Activated naive CD8-positive, alpha-beta T cell treated with anti-CD3 and anti-CD28 coated beads, Interleukin-2, amount 50 U/mL, for 16 hours (primary cell): ENCODE data around the gene HEATR5A.
"Not testable (repeated sequence)": the region's sequence is repeated elsewhere in the genome, so short reads cannot be mapped to it uniquely, and the experiment has no call there.

Experiments
- DNase-seq: peaks from one replicate; pipeline ENCODE4 v3.0.0-alpha.2; 2020; ENCODE audit warnings: low read depth, low spot score

The HEATR5A gene

DNA sequence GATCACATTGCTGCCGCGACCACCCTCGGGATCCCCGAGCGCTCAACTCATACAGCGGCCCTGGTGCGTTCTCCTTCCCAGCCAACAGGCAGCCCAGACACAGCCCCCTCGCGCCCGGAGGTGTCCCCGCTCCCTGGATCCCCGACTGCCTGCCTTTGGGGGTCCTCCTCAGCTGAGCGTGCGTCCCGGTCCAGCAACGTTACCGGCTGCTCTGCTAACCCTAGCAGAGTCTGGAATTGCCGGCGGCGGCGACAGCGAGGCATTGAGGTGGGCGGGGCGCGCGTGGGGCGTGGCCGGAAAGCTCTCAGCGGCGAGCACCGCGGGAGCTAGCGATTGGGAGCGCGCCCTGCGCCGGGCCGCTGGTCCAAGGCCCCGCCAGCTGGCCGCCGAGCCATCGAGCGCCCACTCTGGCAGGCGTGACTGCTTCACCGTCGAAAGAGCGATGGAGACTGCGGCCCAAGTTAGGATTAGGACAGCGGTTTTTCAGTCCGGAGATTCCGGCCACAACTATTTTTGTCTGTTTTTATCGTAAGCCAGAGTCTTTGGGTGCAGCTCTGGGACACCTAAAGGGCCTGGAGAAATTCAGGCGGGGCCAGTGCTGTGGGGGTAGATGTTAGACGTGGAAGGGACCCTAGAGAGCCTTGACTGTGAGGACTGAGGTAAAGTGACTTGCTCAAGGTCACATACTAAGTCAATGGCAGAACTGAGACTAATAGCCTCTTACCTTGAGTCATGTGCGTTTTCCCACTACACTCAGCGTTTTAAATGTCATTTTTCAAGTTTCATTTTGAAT lies at the start of gene HEATR5A:
Gene HEATR5A, minus strand, starts transcription at position 232 of the 793 bp plus-strand sequence. CDS start 17,575 bp downstream, outside the sequence.
- DNase-seq, result peak; percentile 79

DNA sequence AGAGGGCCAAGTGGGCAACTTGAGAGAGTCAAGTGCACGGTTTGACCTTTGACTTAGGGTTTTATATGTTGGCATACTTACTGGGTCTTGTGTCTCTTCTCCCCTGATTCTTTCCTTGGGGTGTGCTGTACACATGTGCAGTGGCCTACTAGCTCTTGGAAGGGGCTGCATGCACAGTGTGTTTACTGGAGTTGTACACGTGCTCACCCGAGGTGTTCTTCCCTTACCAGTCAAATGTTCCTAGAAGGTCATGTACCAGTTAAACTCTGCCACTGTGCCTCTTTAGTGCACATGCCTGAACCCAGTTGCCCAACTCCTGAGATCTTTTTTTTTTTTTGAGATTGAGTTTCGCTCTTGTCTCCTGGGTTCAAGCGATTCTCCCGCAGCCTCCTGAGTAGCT lies 46.2 kb upstream of the HEATR5A start:
- DNase-seq, result no peak

- DNase-seq, result no peak
Measured at GRCh38 chr14:31465111-31465510, 44.8 kb upstream of the HEATR5A start.

DNA sequence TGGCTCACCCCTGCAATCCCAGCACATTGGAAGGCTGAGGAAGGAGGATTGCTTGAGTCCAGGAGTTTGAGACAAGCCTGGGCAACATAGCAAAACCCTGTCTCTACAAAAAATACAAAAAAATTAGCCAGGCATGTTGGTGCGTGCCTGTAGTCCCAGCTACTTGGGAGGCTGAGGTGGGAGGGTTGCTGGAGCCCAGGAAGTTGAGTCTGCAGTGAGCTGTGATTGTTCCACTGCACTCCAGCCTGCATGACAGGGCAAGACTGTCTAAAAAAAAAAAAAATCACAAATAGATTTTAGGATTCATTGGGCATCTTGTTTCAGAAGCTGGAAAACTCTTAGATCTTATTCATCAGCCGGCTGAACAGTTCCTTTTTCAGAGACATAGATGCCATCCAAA lies 42.1 kb upstream of the HEATR5A start:
- not testable (repeated sequence) for DNase-seq

GRCh38 chr14:31461545-31461944 lies 41.2 kb upstream of the HEATR5A start:
- DNase-seq, result no peak

DNA sequence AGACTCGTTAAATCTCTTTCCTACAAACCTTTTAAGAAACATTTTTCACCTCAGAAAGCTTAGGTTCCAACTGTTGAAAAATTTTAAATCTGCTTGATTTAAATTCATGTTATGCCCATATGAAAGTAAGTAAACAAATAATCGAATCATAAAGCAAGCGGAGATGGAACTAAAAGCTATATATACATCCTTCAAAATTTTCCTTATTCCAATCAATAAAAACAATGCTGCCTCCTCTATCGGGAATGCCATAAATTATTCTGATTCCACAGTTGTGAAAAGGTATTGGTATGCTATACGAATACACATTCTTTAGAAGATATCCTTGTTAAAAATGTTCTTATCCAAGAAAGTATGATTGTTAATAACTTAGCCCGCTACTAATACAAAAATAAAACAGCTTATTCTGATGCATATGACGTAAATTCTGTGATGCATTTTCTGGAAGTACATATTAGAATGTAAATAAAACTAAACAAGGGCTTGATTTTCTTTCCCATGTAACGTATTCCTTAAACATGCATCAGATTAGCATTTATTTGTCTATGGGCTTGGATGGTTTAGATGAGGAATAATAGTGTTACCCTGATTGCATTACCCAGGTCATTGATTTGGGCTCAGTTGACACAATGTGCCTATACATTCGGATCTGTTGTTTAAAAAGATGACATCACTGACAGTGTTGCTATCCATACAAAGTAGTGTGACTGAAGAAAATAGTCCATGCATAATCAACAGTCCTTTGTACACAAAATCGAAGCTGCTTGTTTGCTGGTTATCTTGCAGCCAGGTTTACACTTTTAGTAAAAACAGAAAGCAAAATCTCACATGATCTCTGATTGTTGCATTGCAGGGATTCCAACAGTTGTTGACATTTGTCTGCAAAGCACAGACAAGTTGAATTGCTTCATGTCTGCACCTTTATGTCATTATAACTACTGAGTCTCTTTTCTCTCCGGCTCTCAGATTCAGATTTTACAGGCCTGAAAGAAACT lies 37.6 kb upstream of the HEATR5A start:
- no peak for DNase-seq

- peak; percentile 84 for DNase-seq
Measured at GRCh38 chr14:31456841-31457664, 36.7 kb upstream of the HEATR5A start, which contains the start of gene DTD2. DTD2 (minus strand) TSS chr14:31457506; CDS start chr14:31457393, 113 bp downstream.

- DNase-seq, result no peak
Measured at GRCh38 chr14:31449971-31450610, 29.7 kb upstream of the HEATR5A start.

- no peak for DNase-seq
Measured at GRCh38 chr14:31449136-31449535, 28.8 kb upstream of the HEATR5A start.

DNA sequence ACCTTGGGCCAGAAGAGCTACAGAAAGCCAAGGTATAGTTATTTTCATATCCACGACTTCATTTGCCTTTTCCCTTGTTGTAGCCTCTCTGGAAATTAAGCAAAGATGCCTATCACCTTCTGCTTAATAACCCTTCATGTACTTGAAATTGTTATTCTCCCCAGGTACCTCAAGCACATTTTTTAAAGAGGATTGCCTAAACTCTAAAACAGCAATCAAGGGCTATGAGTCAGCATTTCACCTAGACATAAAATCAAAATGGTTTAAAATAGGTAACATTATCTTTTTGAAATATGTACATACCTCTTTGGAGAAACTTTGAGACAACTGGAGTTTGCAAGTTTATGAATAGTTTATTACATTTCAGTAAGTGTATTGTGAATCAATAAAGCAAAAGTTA lies 25.4 kb upstream of the HEATR5A start:
- DNase-seq, result no peak

- DNase-seq, result no peak
Measured at GRCh38 chr14:31442284-31442683, 21.9 kb upstream of the HEATR5A start.

DNA sequence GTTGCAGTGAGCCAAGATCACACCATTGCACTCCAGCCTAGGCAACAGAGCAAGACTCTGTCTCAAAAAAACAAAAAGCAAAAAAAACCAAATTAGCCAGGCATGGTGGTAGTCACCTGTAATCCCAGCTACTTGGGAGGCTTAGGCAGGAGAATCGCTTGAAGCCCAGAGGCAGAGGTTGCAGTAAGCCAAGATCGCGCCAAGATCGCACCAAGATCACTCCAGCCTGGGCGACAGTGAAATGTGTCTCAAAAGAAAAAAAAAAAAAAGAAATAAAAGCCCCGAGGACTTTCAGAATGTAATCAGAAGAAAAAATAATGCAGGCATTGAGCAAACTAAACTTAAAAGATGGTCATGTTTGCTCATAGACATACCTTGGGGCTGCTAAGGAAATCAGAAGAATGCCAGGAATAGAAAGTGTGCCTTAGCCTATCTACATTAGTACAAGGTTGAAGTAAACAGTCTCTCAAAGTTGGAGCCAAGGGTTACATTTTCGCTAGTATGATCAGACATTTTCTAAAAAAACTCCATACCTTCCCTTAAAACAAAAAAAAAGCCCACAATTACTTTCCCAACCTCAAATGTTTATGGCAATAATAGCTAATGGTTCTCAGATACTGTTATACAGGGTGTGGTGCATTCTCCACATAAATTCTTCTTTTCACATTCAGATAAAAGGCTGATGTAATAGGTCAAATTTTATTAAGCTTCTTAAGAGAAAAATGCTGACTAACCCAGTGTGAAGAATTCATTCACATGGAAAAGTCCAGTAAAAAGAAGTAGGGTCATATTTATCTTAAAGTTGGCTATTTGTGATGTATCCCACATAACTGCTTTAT lies 21.1 kb upstream of the HEATR5A start:
- DNase-seq, result no peak

DNA sequence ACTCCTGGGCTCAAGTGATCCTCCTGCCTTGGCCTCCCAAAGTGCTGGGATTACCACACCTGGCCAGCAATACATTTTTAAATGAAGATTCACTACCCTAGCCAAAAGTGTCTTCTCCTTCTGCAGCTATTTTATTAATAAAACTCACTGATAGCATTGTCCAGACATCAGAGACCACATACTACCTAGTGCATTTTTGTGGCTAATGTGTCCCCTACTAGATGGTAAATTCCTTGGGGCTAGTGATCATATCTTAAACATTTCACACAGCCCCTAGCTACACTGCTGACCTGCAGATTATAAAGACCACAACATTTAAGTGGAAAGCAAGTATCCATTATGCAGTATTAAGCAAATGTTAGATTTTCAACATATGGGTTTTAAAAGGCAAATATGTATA lies 19.9 kb upstream of the HEATR5A start:
- no peak for DNase-seq

DNA sequence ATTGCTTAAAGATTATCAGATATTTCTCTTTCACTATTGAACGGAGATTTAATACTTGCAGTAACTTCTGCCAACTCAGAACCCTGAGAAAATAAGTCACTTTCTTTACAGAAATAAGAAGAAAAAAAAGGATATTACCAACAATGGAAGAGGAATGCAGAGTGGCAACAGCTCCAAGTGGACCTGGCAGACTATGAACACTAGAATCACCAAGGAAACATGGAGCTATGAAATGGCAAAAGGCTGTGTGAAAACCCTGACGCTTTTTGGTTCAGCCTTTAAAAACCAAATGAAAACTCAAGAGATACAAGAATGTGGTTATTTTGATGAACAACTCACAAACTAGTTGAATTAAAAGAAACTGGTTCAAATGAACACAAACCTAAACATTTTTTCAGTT lies 19.2 kb upstream of the HEATR5A start:
- no peak for DNase-seq

DNA sequence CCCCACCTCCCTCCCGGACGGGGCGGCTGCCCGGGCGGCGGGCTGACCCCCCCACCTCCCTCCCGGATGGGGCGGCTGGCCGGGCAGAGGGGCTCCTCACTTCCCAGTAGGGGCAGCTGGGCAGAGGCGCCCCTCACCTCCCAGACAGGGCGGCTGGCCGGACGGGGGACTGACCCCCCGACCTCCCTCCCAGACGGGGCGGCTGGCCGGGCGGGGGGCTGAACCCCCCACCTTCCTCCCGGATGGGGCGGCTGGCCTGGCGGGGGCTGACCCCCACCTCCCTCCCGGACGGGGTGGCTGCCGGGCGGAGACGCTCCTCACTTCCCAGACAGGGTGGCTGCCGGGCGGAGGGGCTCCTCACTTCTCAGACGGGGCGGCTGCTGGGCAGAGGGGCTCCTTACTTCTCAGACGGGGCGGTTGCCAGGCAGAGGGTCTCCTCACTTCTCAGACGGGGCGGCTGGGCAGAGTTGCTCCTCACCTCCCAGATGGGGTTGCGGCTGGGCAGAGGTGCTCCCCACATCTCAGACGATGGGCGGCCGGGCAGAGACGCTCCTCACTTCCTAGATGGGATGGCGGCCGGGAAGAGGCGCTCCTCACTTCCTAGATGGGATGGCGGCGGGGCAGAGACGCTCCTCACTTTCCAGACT lies 16.8 kb upstream of the HEATR5A start:
- not testable (repeated sequence) for DNase-seq

DNA sequence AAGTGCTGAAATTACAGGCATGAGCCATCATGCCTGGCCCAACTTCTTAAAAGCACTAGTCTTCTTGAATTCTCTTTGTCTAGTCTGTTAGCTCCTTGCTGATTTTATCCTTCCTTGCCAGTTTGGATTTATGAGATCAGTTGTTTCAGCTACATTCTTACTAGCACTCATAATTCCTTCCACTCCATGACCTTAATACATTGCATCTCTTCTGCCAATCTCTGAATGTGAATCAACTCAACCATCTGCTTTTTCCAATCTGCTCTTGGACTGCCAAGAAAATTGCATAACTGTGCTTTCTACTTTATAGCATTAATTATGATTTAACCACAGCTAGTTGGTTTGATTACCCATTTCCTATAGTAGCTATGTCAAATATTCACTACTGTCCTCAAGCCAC lies 14.9 kb upstream of the HEATR5A start:
- DNase-seq, result no peak

DNA sequence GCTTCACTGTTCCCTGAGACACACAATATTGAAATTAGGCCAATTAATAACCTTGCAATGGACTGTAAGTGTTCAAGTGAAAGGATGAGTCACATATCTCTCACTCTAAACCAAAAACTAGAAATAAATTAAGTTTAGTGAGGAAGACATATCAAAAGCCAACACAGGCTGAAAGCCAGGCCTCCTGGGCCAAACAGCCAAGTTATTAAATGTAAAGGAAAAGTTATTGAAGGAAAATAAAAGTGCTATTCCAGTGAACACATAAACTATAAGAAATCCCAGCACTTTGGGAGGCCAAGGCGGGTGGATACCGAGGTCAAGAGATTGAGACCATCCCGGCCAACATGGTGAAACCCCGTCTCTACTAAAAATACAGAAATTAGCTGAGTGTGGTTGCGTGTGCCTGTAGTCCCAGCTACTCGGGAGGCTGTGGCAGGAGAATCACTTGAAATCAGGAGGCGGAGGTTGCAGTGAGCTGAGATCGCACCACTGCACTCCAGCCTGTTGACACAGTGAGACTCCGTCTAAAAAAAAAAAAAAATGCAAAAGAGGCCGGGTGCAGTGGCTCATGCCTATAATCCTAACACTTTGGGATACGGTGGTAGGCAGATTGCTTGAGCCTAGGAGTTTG lies 10.4 kb upstream of the HEATR5A start:
- DNase-seq, result no peak

GRCh38 chr14:31429791-31430190 lies 9.4 kb upstream of the HEATR5A start:
- DNase-seq, result no peak

DNA sequence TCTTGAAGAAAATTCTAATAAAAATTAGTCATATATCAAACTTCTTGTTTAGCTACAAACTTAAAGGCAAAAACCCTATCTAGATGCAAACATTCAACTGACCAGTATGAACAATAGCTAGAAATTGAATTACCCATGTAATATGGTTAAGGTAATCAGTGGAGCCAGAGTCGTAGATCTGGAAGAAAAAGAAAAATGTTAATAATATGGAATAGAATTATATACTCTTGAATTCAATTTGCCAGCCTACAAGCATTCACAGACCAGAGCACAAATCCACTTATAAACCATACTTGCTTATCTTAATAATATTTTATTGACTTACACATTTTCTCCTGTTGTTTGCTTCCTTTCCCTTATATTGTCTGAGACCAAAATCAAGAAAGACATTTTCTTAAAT lies 7.7 kb upstream of the HEATR5A start:
- DNase-seq, result no peak
